Panc1 (cell line): Measurements from ENCODE around the gene GABARAP. TPM values are rescaled to one million over a fixed set of nuclear protein-coding genes. Genes with fewer than 3 reads are reported as not detected.

ENCODE experiments used
- ATAC-seq: fragments of 200-7000 bp; cut with Tn5 transposase; 2 replicates; pipeline ENCODE4 v1.9.1; 2020; ENCODE audit warnings: mild to moderate bottlenecking, moderate library complexity
- BruUV-seq: library from RNA; stranded (reverse); fragments of 400-500 nt; replicated peaks from 2 replicates; lab custom pipeline; 2021; lab: Mats Ljungman, UMichigan
- CTCF ChIA-PET: fragments of 300-600 bp; sonication (Branson Sonifier 250); formaldehyde crosslinking; loops from one replicate; lab custom pipeline; 2022; ENCODE audit warnings: antibody characterized with exemption; lab: Charles Lee
- POLR2A ChIA-PET: fragments of 300-600 bp; sonication (Branson Sonifier 250); formaldehyde crosslinking; loops from one replicate; lab custom pipeline; 2022; ENCODE audit warnings: antibody characterized with exemption; lab: Charles Lee
- DNase-seq: peaks from one replicate; pipeline ENCODE4 v3.0.0-alpha.2; 2010; ENCODE audit warnings: low read depth, low spot score
- H3K27ac ChIP-seq: 2 replicates; pipeline ENCODE4 v1.5.1; 2011; ENCODE audit warnings: mild to moderate bottlenecking, low read length, inconsistent platforms
- H3K27me3 ChIP-seq: fragments of 200-500 bp; sonication (Bioruptor generic); 2 replicates; pipeline ENCODE4 v1.6.0; 2014; ENCODE audit warnings: low read length, inconsistent platforms; ENCODE audit not compliant: control insufficient read depth, insufficient read depth
- H3K36me3 ChIP-seq: fragments of 200-500 bp; sonication (Bioruptor generic); 2 replicates; pipeline ENCODE4 v1.5.1; 2014; ENCODE audit warnings: inconsistent platforms, mild to moderate bottlenecking, low read length, moderate library complexity; ENCODE audit not compliant: control insufficient read depth, insufficient read depth
- H3K4me1 ChIP-seq: 2 replicates; pipeline ENCODE4 v1.5.1; 2011; ENCODE audit warnings: inconsistent platforms, mild to moderate bottlenecking, low read length, moderate library complexity; ENCODE audit not compliant: control insufficient read depth, insufficient read depth
- H3K4me3 ChIP-seq, 2 experiments: 2 replicates each; pipeline ENCODE4 v1.5.1; 2011 to 2012; ENCODE audit warnings: low read depth in 2 of 2, low read length in 2 of 2, mild to moderate bottlenecking in 2 of 2, inconsistent platforms in 1 of 2, moderate library complexity in 1 of 2
- H3K9me3 ChIP-seq: fragments of 200-500 bp; sonication (Bioruptor generic); 2 replicates; pipeline ENCODE4 v1.5.1; 2014; ENCODE audit warnings: low read depth, mild to moderate bottlenecking, inconsistent platforms, low read length, moderate library complexity; ENCODE audit not compliant: control insufficient read depth, insufficient read depth
- POLR2AphosphoS5 ChIP-seq: IDR thresholded peaks from 2 replicates; pipeline ENCODE4 v1.6.1; 2012; ENCODE audit warnings: mild to moderate bottlenecking, low read depth, low read length, moderate library complexity
- SIN3A ChIP-seq: IDR thresholded peaks from 2 replicates; pipeline ENCODE4 v1.6.1; 2012; ENCODE audit warnings: low read depth, mild to moderate bottlenecking, low read length, moderate library complexity, borderline replicate concordance; ENCODE audit not compliant: insufficient read depth
- TCF7L2 ChIP-seq: IDR thresholded peaks from 2 replicates; pipeline ENCODE4 v1.6.1; 2011; ENCODE audit warnings: mild to moderate bottlenecking, low read depth, low read length, inconsistent platforms
- in situ Hi-C: cut with HindIII; loops from 2 replicates; pipeline ENCODE4 v1.10.0; 2016; ENCODE audit warnings: low sequenced_read_pairs, low pct_unique_long_range_greater_than_20kb
- intact Hi-C: fragments of 100-400 bp; cut with micrococcal nuclease; formaldehyde crosslinking; loops from one replicate; pipeline ENCODE4 v1.10.0; 2022; ENCODE audit not compliant: unreplicated experiment
- total RNA-seq: library from RNA; stranded (reverse); gene quantifications from one replicate; pipeline ENCODE4 v1.2.1, GENCODE V29; 2021; ENCODE audit not compliant: unreplicated experiment
- TF ChIP-seq, protein P1 (sequence below), 2 experiments: IDR thresholded peaks; 2 replicates each; pipeline ENCODE4 v1.6.1; 2011 to 2012; ENCODE audit warnings: low read depth in 2 of 2, control low read depth in 1 of 2, low read length in 1 of 2, mild to moderate bottlenecking in 1 of 2, moderate library complexity in 1 of 2; ENCODE audit not compliant: insufficient read depth in 1 of 2
- TF ChIP-seq, protein P2 (sequence below): fragments of 450-650 bp; IDR thresholded peaks from 2 replicates; pipeline ENCODE4 v1.5.1; 2017; ENCODE audit warnings: mild to moderate bottlenecking

GABARAP gene
- total RNA-seq, 1 experiment from 2014 or later = 289 TPM

DNA sequence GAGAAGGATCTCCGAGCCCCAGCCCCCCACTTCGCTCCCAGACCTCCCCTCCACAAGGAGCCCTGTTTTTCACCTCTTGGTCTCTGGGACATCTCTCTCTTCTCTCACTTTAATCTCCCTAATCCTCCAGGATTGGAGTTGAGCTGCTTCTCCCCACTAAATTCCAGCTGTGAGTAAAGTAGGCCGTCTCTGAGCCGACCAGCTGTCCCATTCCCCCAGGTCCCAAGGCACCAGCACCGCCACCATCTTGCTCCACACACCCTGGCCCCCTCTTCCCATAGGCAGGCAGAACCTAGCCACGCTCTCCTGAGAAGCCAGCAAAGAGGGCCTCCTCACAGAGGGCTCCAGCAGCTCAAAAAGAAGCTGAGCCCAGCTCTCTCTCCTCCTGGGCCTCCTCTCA, 23.5 kb downstream of the GABARAP start:
- no peak for DNase-seq
- Histone ChIP-seq H3K36me3 (peaks cover 5% of the 10 kb centered on the region; the same call in 1 of the 2 replicates), H3K27me3 (no peaks in the 10 kb centered on the region), H3K9me3 (no peaks in the 10 kb centered on the region), H3K27ac (peak overlapping the region; percentile 95), H3K4me1 (peaks cover 50% of the 10 kb centered on the region), H3K4me3 (no peak overlapping the region)
- ChIA-PET CTCF (no interaction called here), POLR2A (interaction anchor here (0.8 kb wide), 1 partner anchor 175 kb away, joined by 4 read pairs; no protein-coding TSS in a partner anchor)
- in situ Hi-C loops = no loop called here
- no TSS peak for BruUV-seq
- no peak for ATAC-seq
- intact Hi-C loops = no loop called here
- TF ChIP-seq, protein P1, sequence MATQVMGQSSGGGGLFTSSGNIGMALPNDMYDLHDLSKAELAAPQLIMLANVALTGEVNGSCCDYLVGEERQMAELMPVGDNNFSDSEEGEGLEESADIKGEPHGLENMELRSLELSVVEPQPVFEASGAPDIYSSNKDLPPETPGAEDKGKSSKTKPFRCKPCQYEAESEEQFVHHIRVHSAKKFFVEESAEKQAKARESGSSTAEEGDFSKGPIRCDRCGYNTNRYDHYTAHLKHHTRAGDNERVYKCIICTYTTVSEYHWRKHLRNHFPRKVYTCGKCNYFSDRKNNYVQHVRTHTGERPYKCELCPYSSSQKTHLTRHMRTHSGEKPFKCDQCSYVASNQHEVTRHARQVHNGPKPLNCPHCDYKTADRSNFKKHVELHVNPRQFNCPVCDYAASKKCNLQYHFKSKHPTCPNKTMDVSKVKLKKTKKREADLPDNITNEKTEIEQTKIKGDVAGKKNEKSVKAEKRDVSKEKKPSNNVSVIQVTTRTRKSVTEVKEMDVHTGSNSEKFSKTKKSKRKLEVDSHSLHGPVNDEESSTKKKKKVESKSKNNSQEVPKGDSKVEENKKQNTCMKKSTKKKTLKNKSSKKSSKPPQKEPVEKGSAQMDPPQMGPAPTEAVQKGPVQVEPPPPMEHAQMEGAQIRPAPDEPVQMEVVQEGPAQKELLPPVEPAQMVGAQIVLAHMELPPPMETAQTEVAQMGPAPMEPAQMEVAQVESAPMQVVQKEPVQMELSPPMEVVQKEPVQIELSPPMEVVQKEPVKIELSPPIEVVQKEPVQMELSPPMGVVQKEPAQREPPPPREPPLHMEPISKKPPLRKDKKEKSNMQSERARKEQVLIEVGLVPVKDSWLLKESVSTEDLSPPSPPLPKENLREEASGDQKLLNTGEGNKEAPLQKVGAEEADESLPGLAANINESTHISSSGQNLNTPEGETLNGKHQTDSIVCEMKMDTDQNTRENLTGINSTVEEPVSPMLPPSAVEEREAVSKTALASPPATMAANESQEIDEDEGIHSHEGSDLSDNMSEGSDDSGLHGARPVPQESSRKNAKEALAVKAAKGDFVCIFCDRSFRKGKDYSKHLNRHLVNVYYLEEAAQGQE (IDR thresholded peaks at IDR 0.05; ENCODE audit: insufficient read depth in 1 of 2, low read depth in 2 of 2, low read length in 1 of 2) = no peak
- TF ChIP-seq, protein P2, sequence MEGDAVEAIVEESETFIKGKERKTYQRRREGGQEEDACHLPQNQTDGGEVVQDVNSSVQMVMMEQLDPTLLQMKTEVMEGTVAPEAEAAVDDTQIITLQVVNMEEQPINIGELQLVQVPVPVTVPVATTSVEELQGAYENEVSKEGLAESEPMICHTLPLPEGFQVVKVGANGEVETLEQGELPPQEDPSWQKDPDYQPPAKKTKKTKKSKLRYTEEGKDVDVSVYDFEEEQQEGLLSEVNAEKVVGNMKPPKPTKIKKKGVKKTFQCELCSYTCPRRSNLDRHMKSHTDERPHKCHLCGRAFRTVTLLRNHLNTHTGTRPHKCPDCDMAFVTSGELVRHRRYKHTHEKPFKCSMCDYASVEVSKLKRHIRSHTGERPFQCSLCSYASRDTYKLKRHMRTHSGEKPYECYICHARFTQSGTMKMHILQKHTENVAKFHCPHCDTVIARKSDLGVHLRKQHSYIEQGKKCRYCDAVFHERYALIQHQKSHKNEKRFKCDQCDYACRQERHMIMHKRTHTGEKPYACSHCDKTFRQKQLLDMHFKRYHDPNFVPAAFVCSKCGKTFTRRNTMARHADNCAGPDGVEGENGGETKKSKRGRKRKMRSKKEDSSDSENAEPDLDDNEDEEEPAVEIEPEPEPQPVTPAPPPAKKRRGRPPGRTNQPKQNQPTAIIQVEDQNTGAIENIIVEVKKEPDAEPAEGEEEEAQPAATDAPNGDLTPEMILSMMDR = no peak
- no peak for TF ChIP-seq POLR2AphosphoS5
- no peak for TF ChIP-seq SIN3A
- no peak for TF ChIP-seq TCF7L2

DNA sequence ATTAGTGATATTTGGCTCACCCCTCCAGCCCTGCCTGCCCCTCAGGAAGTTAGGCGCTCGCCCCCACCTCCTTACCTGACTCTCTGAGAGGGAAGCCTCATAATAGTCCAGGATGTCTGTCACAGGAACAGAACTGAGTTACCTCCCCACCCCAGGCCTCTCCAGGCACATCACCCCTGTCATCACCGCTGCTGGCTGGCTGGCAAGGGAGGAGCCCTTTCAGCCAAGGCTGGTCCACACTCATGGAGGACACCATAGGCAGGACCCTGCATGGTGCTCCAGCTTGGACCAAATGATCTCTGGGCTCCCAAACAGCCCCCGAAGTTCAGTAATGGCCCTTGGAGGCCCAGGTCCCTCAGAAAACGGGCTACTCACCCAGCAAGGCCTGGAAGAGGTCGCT, 24.1 kb downstream of the GABARAP start:
- no TSS peak for BruUV-seq
- intact Hi-C loops = no loop called here
- in situ Hi-C loops = no loop called here
- Histone ChIP-seq H3K27me3 (no peaks in the 10 kb centered on the region), H3K27ac (peak overlapping the region; percentile 95), H3K4me1 (peaks cover 44% of the 10 kb centered on the region), H3K36me3 (peaks cover 5% of the 10 kb centered on the region; the same call in 1 of the 2 replicates), H3K4me3 (peak overlapping the region; percentile 14 to 46), H3K9me3 (no peaks in the 10 kb centered on the region)
- POLR2A ChIA-PET = no interaction called here
- no peak for TF ChIP-seq TCF7L2
- TF ChIP-seq, protein P2 = no peak
- TF ChIP-seq SIN3A = no peak
- TF ChIP-seq, protein P1 (IDR thresholded peaks at IDR 0.05; ENCODE audit: insufficient read depth in 1 of 2, low read depth in 2 of 2, low read length in 1 of 2) = no peak
- TF ChIP-seq POLR2AphosphoS5 = no peak
- CTCF ChIA-PET = no interaction called here
- DNase-seq = no peak
- ATAC-seq = no peak
